COLO829 (cell line): Measurements from ENCODE around the gene RASSF4.
"Not testable (repeated sequence)": the region's sequence is repeated elsewhere in the genome, so short reads cannot be mapped to it uniquely, and the experiment has no call there.

ENCODE experiments used
- DNase-seq: peaks from one replicate; pipeline ENCODE4 v3.0.0; 2012; ENCODE audit warnings: low spot score

RASSF4 gene

GRCh38 chr10:45006276-45007030, 46.9 kb downstream of the RASSF4 start:
- no peak for DNase-seq

- peak; percentile 69 for DNase-seq
Observed at GRCh38 chr10:45008524-45009161, 49.0 kb downstream of the RASSF4 start.

GRCh38 chr10:45014557-45014956, 55.0 kb downstream of the RASSF4 start:
- not testable (repeated sequence) for DNase-seq

- DNase-seq: no peak
Observed at GRCh38 chr10:45015590-45015989, 56.0 kb downstream of the RASSF4 start.

GRCh38 chr10:45023426-45023825, 63.8 kb downstream of the RASSF4 start:
- no peak for DNase-seq

- no peak for DNase-seq
Observed at GRCh38 chr10:45034301-45034700, 74.7 kb downstream of the RASSF4 start.

- DNase-seq: no peak
Observed at GRCh38 chr10:45035673-45036072, 76.1 kb downstream of the RASSF4 start.

GRCh38 chr10:45040921-45041542, 81.4 kb downstream of the RASSF4 start:
- no peak for DNase-seq

GRCh38 chr10:45044290-45044689, 84.7 kb downstream of the RASSF4 start:
- DNase-seq: no peak
